Activated CD4-positive, CD25-positive, alpha-beta regulatory T cell (primary cell): ENCODE data around the gene BMP2.

ENCODE experiments used
- DNase-seq, 4 experiments: peaks; one replicate each; lab custom pipeline; 2025; lab: John Stamatoyannopoulos, UW

BMP2 gene

DNA sequence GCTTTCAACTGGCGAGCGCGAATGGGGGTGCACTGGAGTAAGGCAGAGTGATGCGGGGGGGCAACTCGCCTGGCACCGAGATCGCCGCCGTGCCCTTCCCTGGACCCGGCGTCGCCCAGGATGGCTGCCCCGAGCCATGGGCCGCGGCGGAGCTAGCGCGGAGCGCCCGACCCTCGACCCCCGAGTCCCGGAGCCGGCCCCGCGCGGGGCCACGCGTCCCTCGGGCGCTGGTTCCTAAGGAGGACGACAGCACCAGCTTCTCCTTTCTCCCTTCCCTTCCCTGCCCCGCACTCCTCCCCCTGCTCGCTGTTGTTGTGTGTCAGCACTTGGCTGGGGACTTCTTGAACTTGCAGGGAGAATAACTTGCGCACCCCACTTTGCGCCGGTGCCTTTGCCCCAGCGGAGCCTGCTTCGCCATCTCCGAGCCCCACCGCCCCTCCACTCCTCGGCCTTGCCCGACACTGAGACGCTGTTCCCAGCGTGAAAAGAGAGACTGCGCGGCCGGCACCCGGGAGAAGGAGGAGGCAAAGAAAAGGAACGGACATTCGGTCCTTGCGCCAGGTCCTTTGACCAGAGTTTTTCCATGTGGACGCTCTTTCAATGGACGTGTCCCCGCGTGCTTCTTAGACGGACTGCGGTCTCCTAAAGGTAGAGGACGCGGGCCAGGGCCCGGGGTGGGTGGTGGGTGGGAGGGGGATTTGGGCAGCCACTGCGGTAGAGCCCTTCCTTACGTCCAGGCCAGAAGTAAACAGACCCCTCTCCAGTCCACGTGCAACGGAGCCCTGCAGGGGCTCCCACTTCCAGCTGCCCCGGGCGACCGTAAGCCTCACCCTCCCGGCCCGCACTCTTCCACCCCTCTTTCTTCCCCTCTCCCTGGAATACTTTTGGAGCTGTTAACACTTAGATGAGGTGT lies 998 bp downstream of the BMP2 start:
- DNase-seq: no peak

DNA sequence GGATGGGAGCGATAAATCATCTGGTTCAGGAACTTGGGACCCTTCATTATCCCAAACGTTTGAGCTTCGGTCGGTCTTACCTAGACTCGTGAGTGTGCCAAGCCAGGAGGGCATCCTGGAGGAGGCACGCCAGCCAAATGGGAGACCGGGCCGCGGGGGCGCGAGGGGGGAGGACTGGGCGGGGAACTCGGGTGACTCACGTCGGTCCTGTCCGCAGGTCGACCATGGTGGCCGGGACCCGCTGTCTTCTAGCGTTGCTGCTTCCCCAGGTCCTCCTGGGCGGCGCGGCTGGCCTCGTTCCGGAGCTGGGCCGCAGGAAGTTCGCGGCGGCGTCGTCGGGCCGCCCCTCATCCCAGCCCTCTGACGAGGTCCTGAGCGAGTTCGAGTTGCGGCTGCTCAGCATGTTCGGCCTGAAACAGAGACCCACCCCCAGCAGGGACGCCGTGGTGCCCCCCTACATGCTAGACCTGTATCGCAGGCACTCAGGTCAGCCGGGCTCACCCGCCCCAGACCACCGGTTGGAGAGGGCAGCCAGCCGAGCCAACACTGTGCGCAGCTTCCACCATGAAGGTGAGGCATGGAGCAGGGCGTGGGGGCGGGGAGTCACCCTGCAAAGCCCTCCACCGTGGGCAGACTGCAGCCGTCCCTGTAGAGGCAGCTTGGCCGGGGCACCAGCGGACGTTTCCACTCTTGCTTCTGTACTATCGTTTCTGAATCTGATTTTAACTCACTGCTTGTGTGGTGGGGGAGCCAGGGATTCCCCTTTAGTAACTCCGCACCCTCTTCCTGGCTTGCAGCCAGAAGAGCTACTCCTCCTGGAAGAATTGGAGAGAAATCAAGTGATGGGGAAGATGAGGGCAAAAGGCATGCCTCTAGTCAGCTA lies 2.7 kb downstream of the BMP2 start:
- DNase-seq: no peak

DNA sequence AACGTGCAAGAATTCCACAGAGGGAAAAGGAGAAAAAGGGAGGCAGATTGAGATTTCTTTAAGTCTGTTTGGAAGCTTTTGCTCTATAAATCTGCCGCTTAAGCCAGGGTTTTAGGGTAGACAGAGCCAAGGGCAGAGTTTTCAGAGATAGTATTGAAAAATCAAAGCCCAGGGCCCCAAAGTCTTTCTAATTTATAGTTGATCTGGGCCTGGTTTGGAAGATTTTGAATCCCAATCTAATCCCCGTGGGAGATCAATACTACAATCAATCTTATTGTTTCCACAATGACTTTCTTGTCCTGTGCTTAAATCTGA lies 3.3 kb downstream of the BMP2 start:
- DNase-seq: no peak

DNA sequence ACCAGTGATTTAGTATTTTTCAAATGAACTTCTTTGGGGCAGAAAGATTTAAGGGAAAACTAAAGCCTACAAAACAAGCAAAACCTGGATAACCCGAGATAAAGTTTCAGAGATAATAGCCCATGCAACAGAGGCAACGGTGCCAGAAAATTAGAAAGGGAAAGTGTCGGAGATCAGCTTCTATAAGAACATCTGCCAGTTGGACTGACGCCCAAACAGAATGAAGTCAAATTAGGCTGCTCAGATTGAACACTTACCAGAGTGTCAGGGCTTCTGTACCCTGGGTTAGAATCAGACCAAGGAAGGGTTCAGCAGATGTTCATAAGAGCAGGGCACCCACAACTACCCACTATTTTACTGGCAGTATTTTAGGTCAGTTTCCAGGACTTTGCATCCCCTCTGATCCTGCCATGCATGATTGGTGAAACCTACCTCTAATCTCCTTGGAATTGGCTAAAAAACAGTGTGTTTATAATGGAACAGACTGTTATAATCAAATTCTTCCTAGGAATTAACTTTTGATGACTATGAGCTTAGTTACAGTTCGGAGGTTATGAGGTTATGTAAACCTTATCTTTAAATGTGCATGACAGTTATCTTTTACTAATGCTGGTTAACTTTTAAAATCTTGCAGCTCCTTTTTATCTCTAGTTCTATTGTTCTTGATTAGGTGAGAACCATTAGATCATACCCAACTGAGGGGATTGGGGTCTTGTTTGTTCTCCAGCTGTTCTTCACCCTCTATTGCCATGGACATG lies 13.1 kb downstream of the BMP2 start:
- no peak for DNase-seq

DNA sequence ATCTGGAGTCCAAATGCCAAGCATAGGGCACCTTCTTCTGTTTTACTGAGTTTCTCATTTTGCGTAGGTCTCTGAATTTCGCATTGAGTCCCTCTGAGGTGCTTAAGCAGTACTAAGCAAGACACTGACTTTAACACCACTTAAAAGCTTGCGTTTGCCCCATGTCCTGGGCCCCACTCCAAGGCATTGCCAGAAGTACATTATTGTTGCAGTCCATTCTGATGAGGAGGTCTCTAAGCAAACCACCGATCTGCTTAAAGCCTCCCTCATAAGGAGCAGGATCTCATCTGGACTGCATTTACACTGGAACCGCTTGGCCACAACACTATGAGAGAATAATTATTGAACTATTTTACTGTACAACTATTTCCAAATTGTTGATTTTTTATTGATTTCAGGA lies 16.3 kb downstream of the BMP2 start:
- no peak for DNase-seq

DNA sequence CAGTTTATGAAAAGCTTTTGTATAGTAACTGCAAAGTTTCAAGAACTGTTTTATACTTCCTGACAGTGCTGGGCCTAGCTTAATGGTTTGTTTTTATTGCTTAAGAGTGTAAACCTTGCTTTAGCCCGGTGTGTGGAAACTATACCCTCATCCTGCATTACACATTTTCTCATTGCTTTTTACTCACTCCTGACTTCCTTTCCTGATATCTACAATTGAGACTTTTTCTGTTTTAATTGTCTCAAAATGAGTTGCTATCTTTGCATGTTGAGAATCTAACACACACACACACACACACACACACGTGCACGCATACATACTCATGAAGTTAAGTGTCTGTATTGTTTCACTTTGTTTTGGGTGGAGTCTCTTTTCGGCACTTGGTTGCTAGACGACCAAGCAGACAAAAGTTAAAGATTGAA lies 16.7 kb downstream of the BMP2 start:
- DNase-seq: no peak

DNA sequence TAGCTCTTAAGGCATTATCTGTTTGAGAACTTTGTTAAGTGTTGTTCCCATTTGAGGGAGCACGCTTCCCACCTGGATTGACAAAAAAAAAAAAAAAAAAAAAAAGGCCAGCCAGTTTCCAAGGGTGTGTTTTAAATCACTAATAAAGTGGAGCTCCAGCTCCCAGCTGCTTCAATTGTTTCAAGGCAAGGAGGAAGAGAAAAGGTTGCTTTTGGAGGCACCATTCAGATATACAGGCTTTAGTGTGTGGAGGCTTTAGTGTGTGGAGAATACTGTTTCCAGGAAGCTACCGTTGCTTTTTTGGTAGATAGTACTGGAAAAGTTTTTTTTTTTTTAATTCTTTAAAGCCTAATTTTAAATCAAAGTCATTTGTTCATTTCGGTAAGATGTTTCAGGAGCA lies 17.3 kb downstream of the BMP2 start:
- no peak for DNase-seq

DNA sequence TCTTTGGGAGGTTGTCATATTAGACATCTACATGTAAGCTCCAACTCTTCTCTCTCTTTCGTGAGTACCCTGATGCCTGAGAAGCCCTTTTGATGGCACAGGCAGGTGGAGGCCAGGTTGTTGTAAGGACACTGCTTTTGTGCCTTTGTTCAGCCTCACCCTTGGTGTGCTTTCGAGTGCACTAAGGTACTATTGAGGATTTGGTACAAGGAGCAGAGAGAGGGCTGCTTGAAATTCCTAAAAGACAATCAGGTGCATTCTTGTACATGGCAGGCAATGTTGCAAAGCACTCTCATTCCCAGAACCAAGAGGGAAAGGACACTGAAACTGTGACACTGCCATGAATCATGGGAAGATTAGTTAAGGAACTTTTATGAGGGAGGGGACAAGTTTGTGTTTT lies 19.1 kb downstream of the BMP2 start:
- no peak for DNase-seq

DNA sequence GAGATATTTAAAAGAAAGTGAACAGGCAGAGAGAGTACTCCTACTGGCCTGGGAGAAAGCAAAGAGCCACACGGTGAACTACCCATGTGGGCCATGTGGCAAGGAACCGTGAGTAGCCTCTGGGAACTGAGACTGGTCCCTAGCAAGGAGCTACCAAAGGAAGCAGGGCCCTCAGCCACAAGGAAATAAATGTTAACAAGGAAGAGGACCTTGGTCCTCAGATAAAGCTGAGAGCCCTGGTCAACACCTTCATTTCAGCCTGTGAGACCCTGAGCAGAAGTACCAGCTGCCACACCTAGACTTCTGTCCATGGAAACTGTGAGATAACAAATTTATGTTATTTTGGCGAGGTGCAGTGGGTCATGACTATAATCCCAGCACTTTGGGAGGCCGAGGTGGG lies 25.3 kb downstream of the BMP2 start:
- DNase-seq: no peak

DNA sequence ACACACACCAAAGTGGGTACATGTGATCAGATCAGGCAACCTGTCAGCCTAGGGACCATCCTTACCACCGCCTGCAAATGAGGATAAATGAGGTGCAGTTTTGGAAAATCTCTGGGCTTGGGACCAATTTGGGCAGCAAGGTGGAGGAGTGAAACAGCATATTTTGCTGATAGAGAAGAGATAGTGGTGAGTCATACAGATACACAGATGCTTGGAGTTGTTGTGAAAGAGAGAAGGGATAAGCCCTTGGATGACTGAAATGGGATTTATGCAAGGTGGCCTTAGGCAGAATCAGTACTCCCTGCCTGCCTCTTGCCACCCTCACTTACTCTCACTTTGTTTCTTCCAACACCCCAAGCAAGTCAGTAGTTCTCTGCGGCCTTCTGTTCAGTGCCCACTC lies 34.7 kb downstream of the BMP2 start:
- DNase-seq: no peak

DNA sequence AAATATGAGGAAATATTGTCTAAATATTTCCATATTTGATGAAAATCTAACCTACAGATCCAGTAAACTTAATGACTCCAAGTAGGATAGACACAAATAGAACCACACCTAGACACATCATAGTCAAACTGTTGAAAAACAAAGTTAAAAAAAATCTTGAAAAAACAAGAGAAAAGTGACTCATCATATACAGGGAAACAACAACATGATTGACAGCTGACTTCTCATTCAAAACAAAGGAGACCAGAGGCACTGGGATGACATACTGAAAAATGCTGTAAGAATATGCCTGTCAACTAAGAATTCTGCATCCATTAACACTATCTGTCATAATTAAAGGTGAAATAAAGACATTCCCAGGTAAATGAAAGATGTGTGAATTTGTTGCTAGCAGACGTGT lies 38.8 kb downstream of the BMP2 start:
- no peak for DNase-seq

DNA sequence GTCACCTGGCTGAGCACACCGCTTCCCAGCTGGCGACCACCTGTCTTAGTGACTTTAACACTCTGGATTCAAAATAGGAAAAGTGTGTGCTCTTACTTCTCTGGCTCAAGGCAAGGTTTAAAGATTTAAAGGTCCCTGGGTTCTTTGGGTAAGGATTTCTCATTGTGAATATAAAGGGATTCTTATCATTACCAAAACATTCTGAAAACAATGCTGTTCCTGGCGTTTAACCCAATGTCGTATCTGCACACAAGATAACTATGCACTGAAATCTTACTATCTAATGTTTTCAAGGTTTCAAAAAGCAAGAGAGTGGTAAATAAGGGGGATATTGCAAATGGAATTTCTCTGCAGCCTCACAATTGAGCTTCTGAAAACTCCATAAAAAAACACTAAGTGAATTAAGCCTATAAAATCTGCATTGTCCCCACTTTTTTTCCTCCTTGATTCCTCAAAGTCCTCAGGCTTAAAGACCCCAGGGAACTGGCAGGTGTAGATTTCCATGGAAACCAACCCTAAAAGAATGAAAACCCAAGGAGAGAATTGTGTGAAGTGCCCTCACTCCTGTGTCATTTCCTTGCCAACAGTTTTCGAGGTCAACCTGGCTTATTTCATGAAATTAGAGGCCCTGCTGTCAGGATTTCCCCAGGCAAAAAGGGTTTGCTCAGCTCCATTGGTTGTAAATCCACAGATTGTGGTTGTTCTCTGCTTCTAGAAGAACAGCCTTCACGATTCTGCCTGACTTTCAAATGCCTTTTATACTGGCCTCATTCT lies 44.0 kb downstream of the BMP2 start:
- DNase-seq: no peak

DNA sequence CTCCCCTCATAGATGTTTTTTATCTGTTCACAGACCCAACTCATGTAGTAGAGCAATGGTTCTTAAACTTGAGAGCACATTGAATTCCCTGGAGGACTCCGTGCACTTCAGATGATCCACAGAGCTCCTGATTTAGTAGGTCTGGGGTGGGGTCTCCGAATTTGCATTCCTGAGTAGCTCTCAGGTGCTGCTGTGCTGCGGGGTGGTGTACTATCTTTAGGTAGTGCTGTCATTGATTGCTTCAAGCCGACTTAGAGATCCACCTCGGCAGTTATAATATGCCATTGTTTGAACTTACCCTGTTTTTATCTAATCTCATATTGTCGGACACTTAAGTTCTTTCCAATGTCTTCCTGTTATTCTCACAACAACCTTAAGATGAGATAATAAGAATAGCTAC lies 45.0 kb downstream of the BMP2 start:
- no peak for DNase-seq

DNA sequence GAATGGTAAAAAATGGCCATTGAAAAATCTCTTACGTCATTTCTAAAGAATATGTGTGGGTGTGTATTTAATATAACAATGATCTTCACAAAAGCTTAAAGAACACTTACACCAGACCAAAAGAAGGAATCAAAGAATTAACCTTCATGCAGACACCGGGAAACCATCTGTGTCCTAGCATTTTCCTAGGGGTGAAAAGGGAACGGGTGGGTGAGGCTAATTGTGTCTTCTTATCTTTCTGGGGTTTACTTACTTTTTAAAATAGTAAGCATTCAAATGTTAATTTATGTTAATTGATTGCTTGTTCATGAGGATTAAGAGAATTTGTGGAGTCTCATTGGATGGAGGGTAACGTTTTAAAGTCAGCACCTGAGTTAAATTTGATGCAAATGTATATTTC lies 47.5 kb downstream of the BMP2 start:
- DNase-seq: no peak

DNA sequence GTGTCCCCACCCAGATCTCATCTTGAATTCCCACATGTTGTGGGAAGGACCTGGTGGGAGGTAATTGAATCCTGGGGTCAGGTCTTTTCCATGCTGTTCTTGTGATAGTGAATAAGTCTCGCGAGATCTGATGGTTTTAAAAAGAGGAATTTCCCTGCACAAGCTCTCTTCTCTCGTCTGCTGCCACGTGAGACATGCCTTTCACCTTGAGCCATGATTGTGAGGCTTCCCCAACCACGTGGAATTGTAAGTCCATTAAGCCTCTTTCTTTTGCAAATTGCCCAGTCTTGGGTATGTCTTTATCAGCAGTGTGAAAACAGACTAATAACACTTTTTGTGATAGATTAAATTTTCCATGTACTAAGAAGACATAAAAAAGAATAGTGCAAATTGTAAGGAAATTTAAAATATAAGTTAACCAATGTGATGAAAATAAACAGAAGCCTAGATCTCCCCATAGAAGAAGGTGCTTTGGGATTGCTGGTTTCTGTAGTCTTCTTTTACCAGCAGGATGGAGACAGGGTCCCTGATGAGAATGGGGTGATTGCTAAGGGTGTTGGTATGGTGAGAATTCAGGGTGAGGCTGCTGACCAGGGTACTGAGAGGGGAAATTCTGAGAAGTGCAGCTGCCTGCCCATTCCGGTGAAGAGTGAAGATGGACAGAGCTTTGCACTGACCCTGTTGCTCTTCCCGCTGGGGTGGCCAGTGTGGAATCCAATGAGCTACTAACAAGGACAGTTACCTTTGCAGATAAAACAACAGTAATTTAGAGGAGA lies 50.7 kb downstream of the BMP2 start:
- no peak for DNase-seq

DNA sequence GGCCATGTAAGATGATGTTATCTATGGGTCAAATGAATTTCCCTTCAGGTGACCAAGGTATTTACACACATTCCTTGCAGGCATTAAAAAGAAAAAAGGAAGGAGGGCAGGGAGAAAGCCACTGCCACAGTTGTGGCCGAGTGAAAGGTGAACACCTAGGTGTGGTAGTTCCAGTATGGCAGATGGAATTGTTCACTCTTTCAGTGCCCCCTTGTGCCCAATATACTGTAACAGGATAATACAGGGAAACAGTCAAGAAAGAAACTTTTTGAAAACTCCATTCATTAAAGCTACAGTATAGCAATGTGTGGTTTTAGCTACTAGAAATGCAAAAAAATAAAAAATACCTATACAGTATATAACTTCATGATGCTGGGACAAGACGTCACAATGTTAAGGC lies 52.1 kb downstream of the BMP2 start:
- DNase-seq: no peak

DNA sequence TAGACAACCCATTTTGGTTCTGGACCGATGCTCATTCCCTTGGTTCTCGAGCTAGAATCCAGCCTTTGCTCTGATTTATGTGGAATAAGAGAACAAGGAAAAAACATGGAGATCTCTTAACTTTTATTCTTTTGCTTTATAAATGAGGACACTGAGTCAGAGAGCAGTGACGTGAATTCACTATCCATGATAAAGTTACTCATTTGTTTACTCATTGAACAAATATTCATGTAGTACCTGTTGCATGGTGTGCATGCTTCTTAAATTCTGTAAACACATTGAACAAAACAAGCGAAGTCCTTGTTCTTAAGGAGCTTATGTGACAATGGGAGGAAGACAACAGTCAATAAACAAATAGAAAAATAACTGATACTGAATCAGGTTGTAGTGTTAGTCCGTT lies 56.9 kb downstream of the BMP2 start:
- DNase-seq: no peak

DNA sequence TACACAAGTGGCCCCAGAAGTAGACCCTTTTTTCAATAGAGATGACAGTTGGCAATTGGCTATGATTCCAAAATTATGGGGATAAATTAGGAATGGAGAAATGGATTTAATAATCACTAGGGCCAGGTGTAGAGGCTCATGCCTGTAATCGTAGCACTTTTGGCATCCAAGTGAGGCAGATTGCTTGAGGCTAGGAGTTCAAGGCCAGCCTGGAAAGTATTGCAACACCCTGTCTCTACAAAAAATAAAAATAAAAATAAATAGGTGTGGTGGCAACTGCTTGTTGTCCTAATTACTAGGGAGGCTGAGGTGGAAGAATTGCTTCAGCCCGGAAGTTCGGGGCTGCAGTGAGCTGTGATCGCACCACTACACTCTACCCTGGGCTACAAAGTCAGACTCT lies 60.0 kb downstream of the BMP2 start:
- no peak for DNase-seq

DNA sequence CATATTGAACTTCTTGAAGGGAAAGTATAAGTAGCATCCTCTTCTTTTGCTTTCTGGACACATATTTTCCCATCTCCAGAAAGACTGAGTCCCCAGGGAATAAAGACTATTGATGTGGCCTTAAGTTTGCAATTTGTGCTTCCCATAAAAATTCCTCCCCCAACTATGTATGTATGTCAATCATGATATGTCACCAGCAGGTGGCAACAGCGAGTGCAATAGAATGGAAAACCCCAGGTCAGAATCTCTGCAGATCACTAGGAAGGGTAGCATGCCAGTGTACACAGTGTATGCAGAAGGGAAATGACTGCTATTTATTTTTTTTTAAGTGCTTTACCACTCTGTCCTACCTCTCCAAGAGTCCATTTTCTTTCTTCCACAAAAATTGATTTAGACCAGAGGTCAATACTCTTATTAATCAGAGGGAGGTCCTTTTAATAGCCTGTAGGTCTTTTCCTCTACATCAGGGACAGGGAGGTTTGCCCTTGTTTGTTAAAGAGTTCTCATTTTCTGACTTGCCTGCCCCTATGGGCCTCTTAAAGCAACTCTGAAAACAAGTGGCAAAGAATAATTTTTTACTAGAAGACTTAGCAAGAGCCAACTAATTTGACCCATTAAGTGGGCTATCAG lies 61.4 kb downstream of the BMP2 start:
- no peak for DNase-seq

DNA sequence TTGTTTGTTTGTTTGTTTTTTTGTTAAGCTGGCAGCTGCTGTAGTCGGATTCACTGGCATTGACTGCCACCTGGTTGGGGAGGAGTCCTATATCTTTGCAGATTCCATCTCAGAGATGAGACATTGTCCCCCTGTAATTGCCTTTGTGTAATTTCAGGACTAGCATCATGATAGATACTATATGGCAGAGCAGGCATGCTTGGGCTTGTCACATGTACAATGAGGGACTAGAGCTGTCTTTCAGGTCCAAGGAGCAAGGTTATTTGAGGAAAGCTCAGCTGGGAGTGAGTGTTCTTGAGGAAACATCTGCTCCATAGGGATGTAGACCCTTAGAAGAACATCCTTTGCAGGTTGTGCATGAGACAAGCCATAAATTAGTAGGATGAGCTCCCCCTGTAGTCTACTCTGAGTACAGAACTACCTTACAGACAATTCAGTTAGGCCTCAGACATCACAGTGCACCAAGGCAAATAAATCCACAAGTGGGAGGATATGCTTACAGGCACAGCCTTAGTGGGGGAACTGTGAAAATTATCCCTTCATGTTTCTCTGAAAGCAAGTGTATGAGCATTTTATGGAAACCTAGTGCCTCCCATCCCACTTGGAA lies 62.1 kb downstream of the BMP2 start:
- DNase-seq: no peak
